ENCODE measurements around the gene SORCS2. TPM values are rescaled to one million over a fixed set of nuclear protein-coding genes. Genes with fewer than 3 reads are reported as not detected.

SORCS2 gene
- total and polyA plus RNA-seq, 2 of the 4 experiments (the other 2 are of a cell fraction): 0.36 to 0.62 TPM

GRCh38 chr4:7289589-7289988 lies 97.3 kb downstream of the SORCS2 start:
- in situ Hi-C loops (cut with MboI; ENCODE audit: low sequenced_read_pairs) (loop anchor here (5.0 kb wide), 1 partner anchor 92 kb away; no protein-coding TSS in a partner anchor), intact Hi-C loops (cut with micrococcal nuclease) (no loop called here), dilution Hi-C loops (cut with HindIII; ENCODE audit: low sequenced_read_pairs, unreplicated experiment) (no loop called here)
- no TSS peak for BruUV-seq (replicated peaks)
- no peak overlapping the region for H2BK5ac ChIP-seq (ENCODE audit: low read depth, low read length, poor library complexity, severe bottlenecking)
- H3K23ac ChIP-seq (ENCODE audit: low read depth, low read length): no peak overlapping the region
- no peak overlapping the region for H4K91ac ChIP-seq (ENCODE audit: insufficient read depth, low read depth, low read length)
- H3K4ac ChIP-seq (ENCODE audit: low read depth, low read length): no peak overlapping the region
- no peak overlapping the region for H3K9ac ChIP-seq (ENCODE audit: low read depth, low read length)
- DNase-seq (no peak), ATAC-seq (ENCODE audit: low read depth) (no peak)
- H3K27me3 ChIP-seq (ENCODE audit: control insufficient read depth, insufficient read depth, low read length): peaks cover 68% of the 10 kb centered on the region
- no peak overlapping the region for H3K56ac ChIP-seq (ENCODE audit: extremely low read depth, insufficient read depth, low read length)
- CTCF ChIA-PET: no interaction called here
- POLR2A ChIA-PET (ENCODE audit: unreplicated experiment): no interaction called here
- H2AFZ ChIP-seq (replicated peaks; ENCODE audit: low read length, poor library complexity): no peak overlapping the region
- no peaks in the 10 kb centered on the region for H3K79me1 ChIP-seq (ENCODE audit: low read depth in 1 of 2, low read length in 2 of 2)
- H3K9me3 ChIP-seq (ENCODE audit: control insufficient read depth, insufficient read depth, low read length): no peaks in the 10 kb centered on the region
- H2BK20ac ChIP-seq (ENCODE audit: low read depth, low read length): no peak overlapping the region
- no peak overlapping the region for H2BK15ac ChIP-seq (ENCODE audit: low read depth, low read length)
- no peaks in the 10 kb centered on the region for H4K20me1 ChIP-seq (ENCODE audit: insufficient read depth, low read length)
- no peak overlapping the region for H4K5ac ChIP-seq (ENCODE audit: low read depth, low read length)
- H3K9me1 ChIP-seq (ENCODE audit: insufficient read depth, low read length): no peaks in the 10 kb centered on the region
- no peak overlapping the region for H3K4me2 ChIP-seq (ENCODE audit: low read depth, low read length)
- no peaks in the 10 kb centered on the region for H3K4me1 ChIP-seq (ENCODE audit: control insufficient read depth, insufficient read depth, low read length)
- no peak overlapping the region for H2BK120ac ChIP-seq (ENCODE audit: low read depth, low read length)
- 66% methylated on average over 4 of the region's 15 CpGs; no CpG with 5 or more reads in 1 of the 2 experiments for WGBS, 2 experiments (ENCODE audit: extremely low coverage in 2 of 2, insufficient read length in 1 of 2)
- no peak overlapping the region for H4K8ac ChIP-seq (ENCODE audit: low read depth in 2 of 2, low read length in 2 of 2)
- no peak overlapping the region for H2AK9ac ChIP-seq (replicated peaks; ENCODE audit: low read depth, low read length, poor library complexity)
- H3K18ac ChIP-seq (ENCODE audit: low read depth, low read length): no peak overlapping the region
- no peaks in the 10 kb centered on the region for H3K36me3 ChIP-seq (ENCODE audit: control insufficient read depth, insufficient read depth, low read length)
- no peak overlapping the region for H3K14ac ChIP-seq (replicated peaks; ENCODE audit: low read depth, low read length)
- no peak overlapping the region for H2AK5ac ChIP-seq (ENCODE audit: low read depth, low read length)
- H3K27ac ChIP-seq (ENCODE audit: insufficient read depth, low read length): no peak overlapping the region
- H3K4me3 ChIP-seq (ENCODE audit: insufficient read depth, low read depth, low read length): no peak overlapping the region
- TF ChIP-seq ELK1 (IDR thresholded peaks at IDR 0.05; ENCODE audit: borderline replicate concordance, low read depth, low read length) (no peak), RCOR1 (IDR thresholded peaks at IDR 0.05; ENCODE audit: insufficient replicate concordance, low read length) (no peak), RFX5 (IDR thresholded peaks at IDR 0.05; ENCODE audit: low read depth, low read length) (no peak), USF2 (IDR thresholded peaks at IDR 0.05; ENCODE audit: low read depth, low read length) (no peak), BHLHE40 (IDR thresholded peaks at IDR 0.05; ENCODE audit: low read depth, low read length) (no peak), CEBPB (IDR thresholded peaks at IDR 0.05; ENCODE audit: low read depth, low read length) (no peak), FOS (IDR thresholded peaks at IDR 0.05; ENCODE audit: low read depth, low read length) (no peak), CTCF (conservative IDR thresholded peaks at IDR 0.05; ENCODE audit: low read depth, low read length) (no peak), RAD21 (IDR thresholded peaks at IDR 0.05; ENCODE audit: low read length) (no peak), MXI1 (IDR thresholded peaks at IDR 0.05; ENCODE audit: borderline replicate concordance, low read depth, low read length) (no peak), NFE2L2 (IDR thresholded peaks at IDR 0.05; ENCODE audit: low read depth, low read length) (no peak), CHD1 (IDR thresholded peaks at IDR 0.05; ENCODE audit: low read depth, low read length) (no peak)
